Measurements from ENCODE around the gene DPP6.

DPP6 gene

GRCh38 chr7:154905146-154905545 lies 852.9 kb downstream of the DPP6 start:
- no peak for DNase-seq

DNA sequence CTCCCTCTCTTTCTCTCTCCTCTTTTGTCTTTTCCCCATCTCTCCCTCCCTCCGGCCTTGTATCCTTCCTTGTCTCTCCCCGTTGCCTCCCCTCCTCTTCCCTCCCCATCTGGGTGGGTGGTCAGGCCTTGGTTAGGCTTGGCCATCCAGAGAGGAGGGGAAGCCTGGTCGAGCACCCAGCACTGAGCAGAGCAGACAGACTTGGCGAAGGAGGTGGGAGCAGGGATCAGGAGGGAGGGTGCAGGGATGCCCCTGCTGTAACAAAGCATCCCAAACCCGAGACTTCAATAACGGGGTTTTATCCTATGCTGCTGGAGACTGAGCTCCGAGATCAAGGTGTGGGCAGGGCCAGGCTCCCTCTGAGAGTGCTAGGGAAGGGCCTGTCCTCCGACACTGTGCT lies 853.4 kb downstream of the DPP6 start:
- no peak for DNase-seq

GRCh38 chr7:154906201-154906600 lies 854.0 kb downstream of the DPP6 start:
- no peak for DNase-seq

- no peak for DNase-seq
These were observed 854.6 kb downstream of the DPP6 start for GRCh38 chr7:154906736-154907355.

GRCh38 chr7:154907651-154908620 lies 855.7 kb downstream of the DPP6 start:
- no peak for DNase-seq

GRCh38 chr7:154909241-154910105 lies 857.3 kb downstream of the DPP6 start:
- DNase-seq = no peak

- DNase-seq = no peak
These were observed 857.9 kb downstream of the DPP6 start for GRCh38 chr7:154910125-154910524.

DNA sequence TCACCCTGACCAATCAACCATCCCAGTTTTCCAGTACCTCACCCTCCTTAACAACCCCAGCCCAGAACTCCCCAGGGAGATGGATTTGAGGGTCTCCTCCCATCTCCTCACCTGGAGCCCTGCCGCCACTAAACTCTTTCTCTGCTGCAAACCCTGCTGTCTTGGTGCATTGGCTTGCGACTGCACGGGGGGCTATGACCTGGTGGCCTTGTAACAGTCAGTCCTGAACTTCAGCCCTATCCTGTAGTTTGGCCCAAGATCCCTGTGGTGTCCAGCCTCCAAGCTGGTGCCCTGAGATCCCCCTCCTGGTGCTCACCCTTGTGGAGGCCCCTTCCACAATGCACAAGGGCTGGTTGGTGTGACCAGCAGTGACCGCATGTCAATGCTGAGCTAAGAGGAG lies 858.8 kb downstream of the DPP6 start:
- no peak for DNase-seq

- no peak for DNase-seq
These were observed 859.2 kb downstream of the DPP6 start for GRCh38 chr7:154911411-154911810.

GRCh38 chr7:154911862-154912455 lies 859.8 kb downstream of the DPP6 start:
- no peak for DNase-seq

DNA sequence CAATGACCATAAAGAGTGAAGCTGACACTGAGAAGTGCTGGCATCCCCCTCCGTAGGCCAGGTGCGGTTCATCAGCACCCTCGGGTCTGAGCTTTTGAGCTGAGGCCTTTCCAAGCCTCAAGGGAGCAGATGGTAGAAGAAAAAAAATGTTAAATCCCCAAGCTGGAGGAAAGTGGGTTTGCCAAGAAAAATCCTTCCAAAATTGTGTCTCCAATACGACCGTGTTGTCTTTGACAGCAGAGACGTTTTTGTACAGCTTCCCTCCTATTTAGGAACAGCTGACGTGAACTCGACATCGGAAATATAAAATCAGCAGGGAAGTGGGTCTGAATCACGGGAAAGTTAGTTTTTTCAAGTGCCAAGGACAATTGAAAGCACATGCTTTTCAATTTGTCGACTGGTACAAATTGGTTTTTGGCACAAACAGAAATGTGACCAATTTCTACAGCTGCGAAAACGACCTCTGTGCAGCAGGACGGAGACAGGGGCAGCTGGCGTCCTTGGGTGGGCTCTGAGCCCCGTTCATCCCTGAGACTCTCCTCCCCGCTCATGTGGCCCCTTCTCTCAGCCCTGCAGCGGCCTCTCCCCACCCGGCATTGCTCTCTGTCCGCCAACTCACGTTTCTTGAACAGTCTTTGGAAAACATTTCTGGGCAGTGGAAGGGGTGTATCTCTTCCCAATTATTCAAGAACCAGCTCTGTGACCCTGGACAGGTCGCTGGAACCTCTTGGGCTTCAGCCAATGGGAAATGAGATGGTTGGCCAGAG lies 860.9 kb downstream of the DPP6 start:
- no peak for DNase-seq

GRCh38 chr7:154913638-154914307 lies 861.6 kb downstream of the DPP6 start:
- DNase-seq = peak; percentile 93

GRCh38 chr7:154914308-154914995 lies 862.3 kb downstream of the DPP6 start:
- DNase-seq = no peak

DNA sequence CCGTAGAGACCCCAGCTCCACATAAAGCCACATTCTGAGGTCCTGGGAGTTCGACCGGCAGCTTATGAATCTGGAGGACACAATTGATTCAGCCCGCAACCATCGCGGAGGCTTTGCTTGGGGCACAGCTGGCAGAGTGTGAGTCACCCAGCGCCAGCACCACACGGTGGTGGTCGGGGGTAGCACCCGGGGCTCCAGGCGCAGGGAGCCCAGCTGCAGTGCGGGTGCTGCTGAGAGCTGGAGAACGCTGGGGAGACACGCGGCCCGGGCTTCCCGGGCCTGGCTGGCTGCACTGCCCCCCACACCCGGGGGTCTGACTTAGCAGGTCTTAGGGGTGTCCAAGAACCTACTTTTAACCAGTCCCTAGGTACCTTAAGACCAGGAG lies 862.8 kb downstream of the DPP6 start:
- no peak for DNase-seq

- DNase-seq = no peak
These were observed 863.4 kb downstream of the DPP6 start for GRCh38 chr7:154915600-154915999.

DNA sequence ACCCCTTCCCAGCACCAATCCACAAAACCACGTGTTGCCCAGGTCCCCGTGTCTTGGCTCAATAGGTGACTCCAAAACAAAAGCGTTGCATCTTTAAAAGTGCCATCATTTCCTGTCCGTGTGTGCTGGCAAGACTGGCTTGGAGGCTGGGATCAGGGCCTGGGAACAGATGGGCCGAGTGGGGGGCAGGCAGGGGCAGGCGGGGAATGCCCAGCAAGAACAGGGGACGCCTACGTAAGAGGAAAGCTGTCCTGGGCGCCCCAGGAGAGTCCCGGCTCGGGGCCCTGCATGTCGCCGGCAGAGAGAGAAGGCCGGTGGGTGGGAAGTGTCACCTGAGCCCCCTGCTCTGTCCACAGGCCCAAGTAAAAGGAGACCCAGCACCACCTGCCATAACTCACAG lies 864.2 kb downstream of the DPP6 start:
- DNase-seq = no peak

GRCh38 chr7:154916856-154917807 lies 864.9 kb downstream of the DPP6 start:
- DNase-seq = no peak

- no peak for DNase-seq
These were observed 865.6 kb downstream of the DPP6 start for GRCh38 chr7:154917808-154918160.

GRCh38 chr7:154918266-154918665 lies 866.1 kb downstream of the DPP6 start:
- no peak for DNase-seq

- DNase-seq = no peak
These were observed 866.5 kb downstream of the DPP6 start for GRCh38 chr7:154918741-154919140.
